ENCODE data around the gene BBOX1.

DNA sequence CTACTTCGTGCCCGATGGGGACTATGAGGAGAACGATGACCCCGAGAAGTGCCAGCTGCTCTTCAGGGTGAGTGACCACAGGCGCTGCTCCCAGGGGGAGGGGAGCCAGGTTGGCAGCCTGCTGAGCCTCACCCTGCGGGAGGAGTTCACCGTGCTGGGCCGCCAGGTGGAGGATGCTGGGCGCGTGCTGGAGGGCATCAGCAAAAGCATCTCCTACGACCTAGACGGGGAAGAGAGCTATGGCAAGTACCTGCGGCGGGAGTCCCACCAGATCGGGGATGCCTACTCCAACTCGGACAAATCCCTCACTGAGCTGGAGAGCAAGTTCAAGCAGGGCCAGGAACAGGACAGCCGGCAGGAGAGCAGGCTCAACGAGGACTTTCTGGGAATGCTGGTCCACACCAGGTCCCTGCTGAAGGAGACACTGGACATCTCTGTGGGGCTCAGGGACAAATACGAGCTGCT is 46.0 kb upstream of the BBOX1 start:
- TF ChIP-seq, protein P1, sequence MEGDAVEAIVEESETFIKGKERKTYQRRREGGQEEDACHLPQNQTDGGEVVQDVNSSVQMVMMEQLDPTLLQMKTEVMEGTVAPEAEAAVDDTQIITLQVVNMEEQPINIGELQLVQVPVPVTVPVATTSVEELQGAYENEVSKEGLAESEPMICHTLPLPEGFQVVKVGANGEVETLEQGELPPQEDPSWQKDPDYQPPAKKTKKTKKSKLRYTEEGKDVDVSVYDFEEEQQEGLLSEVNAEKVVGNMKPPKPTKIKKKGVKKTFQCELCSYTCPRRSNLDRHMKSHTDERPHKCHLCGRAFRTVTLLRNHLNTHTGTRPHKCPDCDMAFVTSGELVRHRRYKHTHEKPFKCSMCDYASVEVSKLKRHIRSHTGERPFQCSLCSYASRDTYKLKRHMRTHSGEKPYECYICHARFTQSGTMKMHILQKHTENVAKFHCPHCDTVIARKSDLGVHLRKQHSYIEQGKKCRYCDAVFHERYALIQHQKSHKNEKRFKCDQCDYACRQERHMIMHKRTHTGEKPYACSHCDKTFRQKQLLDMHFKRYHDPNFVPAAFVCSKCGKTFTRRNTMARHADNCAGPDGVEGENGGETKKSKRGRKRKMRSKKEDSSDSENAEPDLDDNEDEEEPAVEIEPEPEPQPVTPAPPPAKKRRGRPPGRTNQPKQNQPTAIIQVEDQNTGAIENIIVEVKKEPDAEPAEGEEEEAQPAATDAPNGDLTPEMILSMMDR (IDR thresholded peaks at IDR 0.05; ENCODE audit: borderline replicate concordance, extremely low read depth, low read length, poor library complexity, severe bottlenecking), result no peak
- no peak for TF ChIP-seq EZH2 (IDR thresholded peaks at IDR 0.05; ENCODE audit: borderline replicate concordance, low read depth, low read length, severe bottlenecking)
